PC-9 (cell line): ENCODE measurements around the gene OAF. TPM values are rescaled to one million over a fixed set of nuclear protein-coding genes. Genes with fewer than 3 reads are reported as not detected.

Source experiments
- BruUV-seq: library from RNA; stranded (reverse); fragments of 400-500 nt; replicated peaks from 2 replicates; lab custom pipeline; 2021; lab: Mats Ljungman, UMichigan
- CTCF ChIA-PET: fragments of 300-600 bp; sonication (Branson Sonifier 250); formaldehyde crosslinking; loops from one replicate; lab custom pipeline; 2022; ENCODE audit warnings: antibody characterized with exemption; lab: Charles Lee
- POLR2A ChIA-PET: fragments of 300-600 bp; sonication (Branson Sonifier 250); formaldehyde crosslinking; loops from one replicate; lab custom pipeline; 2022; ENCODE audit warnings: antibody characterized with exemption; ENCODE audit not compliant: unreplicated experiment; lab: Charles Lee
- DNase-seq, 2 experiments: peaks; one replicate each; pipeline versions ENCODE4 v3.0.0 to v3.0.0-alpha.2; 2015 to 2022; ENCODE audit warnings: mixed read lengths in 1 of 2
- H2AFZ ChIP-seq: fragments of 200-600 bp; sonication (generic); 2 replicates; pipeline ENCODE4 v1.8.1; 2017; ENCODE audit warnings: antibody characterized with exemption
- H3F3A ChIP-seq: fragments of 200-600 bp; sonication (generic); 2 replicates; pipeline ENCODE4 v1.8.1; 2017; ENCODE audit warnings: antibody characterized with exemption, mild to moderate bottlenecking, low read depth; ENCODE audit not compliant: insufficient read depth
- H3K27ac ChIP-seq: fragments of 200-600 bp; sonication (generic); 2 replicates; pipeline ENCODE4 v1.6.1; 2016; ENCODE audit warnings: mixed run types
- H3K27me3 ChIP-seq: fragments of 200-600 bp; sonication (generic); 2 replicates; pipeline ENCODE4 v1.6.1; 2016; ENCODE audit warnings: low read depth, mixed run types; ENCODE audit not compliant: insufficient read depth
- H3K36me3 ChIP-seq: fragments of 200-600 bp; sonication (generic); 2 replicates; pipeline ENCODE4 v1.6.1; 2016; ENCODE audit warnings: low read depth, mixed run types
- H3K4me1 ChIP-seq: fragments of 200-600 bp; sonication (generic); replicated peaks from 2 replicates; pipeline ENCODE4 v1.6.1; 2016; ENCODE audit warnings: mixed run types; ENCODE audit not compliant: insufficient read depth
- H3K4me2 ChIP-seq: fragments of 200-600 bp; sonication (generic); 2 replicates; pipeline ENCODE4 v1.6.1; 2017; ENCODE audit warnings: mixed run types
- H3K4me3 ChIP-seq: fragments of 200-600 bp; sonication (generic); 2 replicates; pipeline ENCODE4 v1.6.1; 2016; ENCODE audit warnings: mixed run types
- H3K79me2 ChIP-seq: fragments of 200-600 bp; sonication (generic); 2 replicates; pipeline ENCODE4 v1.6.1; 2017; ENCODE audit warnings: low read depth, mixed run types
- H3K9me2 ChIP-seq: fragments of 200-600 bp; sonication (generic); 2 replicates; pipeline ENCODE4 v1.8.1; 2017; ENCODE audit warnings: mild to moderate bottlenecking; ENCODE audit not compliant: insufficient read depth
- H3K9me3 ChIP-seq: fragments of 200-600 bp; sonication (generic); 2 replicates; pipeline ENCODE4 v1.8.1; 2016; ENCODE audit warnings: low read depth; ENCODE audit not compliant: insufficient read depth
- H4K20me1 ChIP-seq: fragments of 200-600 bp; sonication (generic); 2 replicates; pipeline ENCODE4 v1.8.1; 2017; ENCODE audit not compliant: insufficient read depth
- EZH2 ChIP-seq: fragments of 200-600 bp; sonication (generic); IDR thresholded peaks from 2 replicates; pipeline ENCODE4 v1.8.0; 2017; ENCODE audit warnings: antibody characterized with exemption, low read depth
- intact Hi-C: fragments of 100-400 bp; cut with micrococcal nuclease; formaldehyde crosslinking; loops from one replicate; pipeline ENCODE4 v1.10.0; 2022; ENCODE audit not compliant: unreplicated experiment
- total RNA-seq: library from RNA; stranded (reverse); gene quantifications from 2 replicates; pipeline ENCODE4 v1.2.3, GENCODE V29; 2021
- TF ChIP-seq, protein P1 (sequence below): fragments of 200-600 bp; sonication (generic); conservative IDR thresholded peaks from 2 replicates; pipeline ENCODE4 v1.6.1; 2017; ENCODE audit warnings: mixed run types, antibody characterized with exemption, mild to moderate bottlenecking, moderate library complexity

The OAF gene
- total RNA-seq, 1 experiment from 2014 or later, result 45.6 TPM

DNA sequence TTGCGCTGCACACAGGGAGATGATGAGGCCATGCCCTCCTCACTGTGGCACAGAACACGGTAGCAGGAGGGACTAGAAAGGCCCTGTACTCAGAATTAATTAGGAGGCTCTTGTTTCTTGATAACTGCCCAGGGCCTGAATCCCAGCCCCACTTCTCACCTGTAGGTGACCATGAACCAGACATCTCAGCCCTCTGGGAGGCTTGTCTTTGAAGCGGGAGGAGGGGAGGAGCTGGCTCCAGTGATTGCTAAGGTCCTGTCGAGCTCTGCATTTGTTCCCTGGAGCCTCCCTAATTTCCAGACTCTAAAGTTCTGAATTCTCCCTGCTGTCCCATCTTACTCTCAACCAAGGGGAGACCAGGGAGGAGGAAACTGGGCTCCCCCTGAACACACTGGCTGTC, 19.8 kb upstream of the OAF start:
- H3K27ac ChIP-seq, result no peak overlapping the region
- POLR2A ChIA-PET, result interaction anchor here (0.6 kb wide), 1 partner anchor 1335 kb away, joined by 23 read pairs; no protein-coding TSS in a partner anchor
- CTCF ChIA-PET, result no interaction called here
- H3K79me2 ChIP-seq, result no peaks in the 10 kb centered on the region
- no peak overlapping the region for H2AFZ ChIP-seq
- H4K20me1 ChIP-seq, result no peaks in the 10 kb centered on the region
- no peaks in the 10 kb centered on the region for H3K36me3 ChIP-seq
- BruUV-seq, result no TSS peak
- peaks cover 11% of the 10 kb centered on the region; the same call in 1 of the 2 replicates for H3K27me3 ChIP-seq
- intact Hi-C loops, result no loop called here
- H3K4me1 ChIP-seq, result no peaks in the 10 kb centered on the region
- H3K4me2 ChIP-seq, result no peak overlapping the region
- no peak for DNase-seq
- no peak overlapping the region for H3K4me3 ChIP-seq
- H3F3A ChIP-seq, result no peaks in the 10 kb centered on the region
- TF ChIP-seq, protein P1, sequence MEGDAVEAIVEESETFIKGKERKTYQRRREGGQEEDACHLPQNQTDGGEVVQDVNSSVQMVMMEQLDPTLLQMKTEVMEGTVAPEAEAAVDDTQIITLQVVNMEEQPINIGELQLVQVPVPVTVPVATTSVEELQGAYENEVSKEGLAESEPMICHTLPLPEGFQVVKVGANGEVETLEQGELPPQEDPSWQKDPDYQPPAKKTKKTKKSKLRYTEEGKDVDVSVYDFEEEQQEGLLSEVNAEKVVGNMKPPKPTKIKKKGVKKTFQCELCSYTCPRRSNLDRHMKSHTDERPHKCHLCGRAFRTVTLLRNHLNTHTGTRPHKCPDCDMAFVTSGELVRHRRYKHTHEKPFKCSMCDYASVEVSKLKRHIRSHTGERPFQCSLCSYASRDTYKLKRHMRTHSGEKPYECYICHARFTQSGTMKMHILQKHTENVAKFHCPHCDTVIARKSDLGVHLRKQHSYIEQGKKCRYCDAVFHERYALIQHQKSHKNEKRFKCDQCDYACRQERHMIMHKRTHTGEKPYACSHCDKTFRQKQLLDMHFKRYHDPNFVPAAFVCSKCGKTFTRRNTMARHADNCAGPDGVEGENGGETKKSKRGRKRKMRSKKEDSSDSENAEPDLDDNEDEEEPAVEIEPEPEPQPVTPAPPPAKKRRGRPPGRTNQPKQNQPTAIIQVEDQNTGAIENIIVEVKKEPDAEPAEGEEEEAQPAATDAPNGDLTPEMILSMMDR, result no peak
- TF ChIP-seq EZH2, result no peak
- H3K9me2 ChIP-seq, result no peaks in the 10 kb centered on the region
- H3K9me3 ChIP-seq, result no peaks in the 10 kb centered on the region

DNA sequence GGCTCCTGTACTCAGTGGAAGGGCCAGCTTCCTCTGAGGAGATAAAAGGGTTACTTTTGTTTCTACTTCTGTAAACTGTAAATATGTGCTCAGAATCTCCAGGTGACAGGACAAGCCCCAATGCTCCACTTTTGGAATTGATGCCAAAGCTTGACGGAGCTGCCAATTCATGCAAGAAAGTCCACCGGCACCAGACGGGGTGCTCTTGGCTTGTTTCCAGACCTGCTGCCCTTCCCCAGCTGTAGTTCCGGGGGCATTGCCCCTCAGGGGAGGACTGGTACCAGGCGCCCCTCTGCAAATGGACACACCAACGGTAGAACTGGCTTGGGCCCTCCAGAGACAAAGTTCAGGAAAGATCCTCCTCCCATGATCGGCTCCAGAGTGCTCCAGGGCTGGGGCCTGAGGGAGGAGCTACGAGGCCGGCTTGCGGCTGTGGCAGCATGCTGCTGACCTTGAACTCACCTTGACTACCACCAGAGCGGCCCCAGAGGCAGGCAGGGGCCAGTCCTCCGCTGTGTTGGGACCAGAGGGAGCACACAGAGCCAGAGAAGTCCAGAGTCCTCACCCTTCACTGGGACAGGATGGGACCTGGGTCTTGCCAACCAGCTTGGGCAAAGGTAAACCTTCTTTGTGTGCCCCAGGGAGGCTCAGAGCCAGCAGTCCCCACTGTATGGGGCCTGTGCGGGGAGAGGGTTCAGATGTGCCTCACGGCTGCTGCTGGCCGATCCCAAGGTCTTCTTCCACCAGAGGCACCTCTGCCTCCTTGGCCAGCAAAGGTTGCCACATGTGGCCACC, 17.8 kb upstream of the OAF start:
- intact Hi-C loops, result no loop called here
- no peak overlapping the region for H3K4me3 ChIP-seq
- H3K9me3 ChIP-seq, result no peaks in the 10 kb centered on the region
- no peaks in the 10 kb centered on the region for H3K36me3 ChIP-seq
- no peak for DNase-seq
- H3K79me2 ChIP-seq, result no peaks in the 10 kb centered on the region
- BruUV-seq, result no TSS peak
- H3K9me2 ChIP-seq, result no peaks in the 10 kb centered on the region
- no peak overlapping the region for H3K4me2 ChIP-seq
- ChIA-PET POLR2A (interaction anchor here (0.6 kb wide), 1 partner anchor 529 kb away, joined by 3 read pairs; no protein-coding TSS in a partner anchor), CTCF (no interaction called here)
- peaks cover 11% of the 10 kb centered on the region; the same call in 1 of the 2 replicates for H3K27me3 ChIP-seq
- no peaks in the 10 kb centered on the region for H3F3A ChIP-seq
- no peaks in the 10 kb centered on the region for H4K20me1 ChIP-seq
- H3K27ac ChIP-seq, result no peak overlapping the region
- no peak overlapping the region for H2AFZ ChIP-seq
- no peak for TF ChIP-seq EZH2
- TF ChIP-seq, protein P1, result no peak
- no peaks in the 10 kb centered on the region for H3K4me1 ChIP-seq

DNA sequence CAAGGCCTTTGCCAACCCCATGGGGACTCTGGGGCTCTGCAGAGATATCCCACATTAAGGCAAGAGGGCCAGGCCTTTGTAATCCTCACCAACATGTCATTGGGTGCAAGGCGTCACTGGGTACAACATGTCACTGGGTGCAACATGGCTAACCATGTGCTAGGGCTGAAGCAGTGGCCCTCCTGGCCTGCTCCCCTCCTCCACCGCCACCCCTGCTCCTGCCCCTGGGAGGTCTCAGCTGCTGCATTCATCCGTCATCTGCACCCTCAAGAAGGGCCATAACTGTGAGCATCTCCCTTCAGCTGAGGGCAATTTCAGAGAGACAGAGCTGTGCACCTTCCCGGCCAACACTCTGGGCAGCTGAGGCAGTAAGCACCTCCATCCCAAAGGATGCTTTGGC, 16.7 kb upstream of the OAF start:
- H3K36me3 ChIP-seq, result no peaks in the 10 kb centered on the region
- intact Hi-C loops, result no loop called here
- no peak overlapping the region for H3K4me2 ChIP-seq
- DNase-seq, result no peak
- H3K9me3 ChIP-seq, result no peaks in the 10 kb centered on the region
- H3K27me3 ChIP-seq, result peaks cover 11% of the 10 kb centered on the region; the same call in 1 of the 2 replicates
- ChIA-PET POLR2A (no interaction called here), CTCF (interaction anchor here (0.5 to 0.6 kb wide), 2 partner anchors 21 to 29 kb away, joined by 3 to 4 read pairs; no protein-coding TSS in a partner anchor)
- no peak overlapping the region for H3K4me3 ChIP-seq
- no peaks in the 10 kb centered on the region for H3K79me2 ChIP-seq
- no peaks in the 10 kb centered on the region for H3F3A ChIP-seq
- no TSS peak for BruUV-seq
- H3K9me2 ChIP-seq, result no peaks in the 10 kb centered on the region
- no peaks in the 10 kb centered on the region for H3K4me1 ChIP-seq
- H3K27ac ChIP-seq, result no peak overlapping the region
- no peak for TF ChIP-seq EZH2
- TF ChIP-seq, protein P1, result no peak
- no peaks in the 10 kb centered on the region for H4K20me1 ChIP-seq
- no peak overlapping the region for H2AFZ ChIP-seq
